Stimulated activated CD8-positive, alpha-beta memory T cell treated with anti-CD3 and anti-CD28 coated beads, Interleukin-2, amount 100 ng/mL, for 1 hour (primary cell): ENCODE results near the gene PDS5B.
"Not testable (repeated sequence)": the region's sequence is repeated elsewhere in the genome, so short reads cannot be mapped to it uniquely, and the experiment has no call there.

Source experiments
- DNase-seq, 2 donors: peaks; one replicate each; pipeline ENCODE4 v3.0.0-alpha.2; 2020; ENCODE audit warnings: low read depth in 2 of 2

The PDS5B gene

GRCh38 chr13:32802159-32802558 is 215.9 kb downstream of the PDS5B start:
- no peak for DNase-seq

GRCh38 chr13:32804673-32805230 is 218.5 kb downstream of the PDS5B start:
- no peak for DNase-seq

GRCh38 chr13:32811297-32811800 is 225.1 kb downstream of the PDS5B start:
- DNase-seq = no peak

- DNase-seq = no peak
These were observed 235.0 kb downstream of the PDS5B start for GRCh38 chr13:32821149-32821688.

- DNase-seq = no peak
These were observed 236.5 kb downstream of the PDS5B start for GRCh38 chr13:32822771-32823170.

GRCh38 chr13:32823597-32823996 is 237.3 kb downstream of the PDS5B start:
- DNase-seq = no peak

GRCh38 chr13:32824061-32824460 is 237.8 kb downstream of the PDS5B start:
- DNase-seq = no peak

GRCh38 chr13:32824675-32825074 is 238.4 kb downstream of the PDS5B start:
- DNase-seq = no peak

- DNase-seq = no peak
These were observed 239.2 kb downstream of the PDS5B start for GRCh38 chr13:32825481-32825880.

GRCh38 chr13:32826372-32826771 is 240.1 kb downstream of the PDS5B start:
- DNase-seq = not testable (repeated sequence)
